ENCODE results near the gene HSD3B7.
A peak's percentile ranks its signal among the peaks of the same experiment; 100 is the strongest.

Gene HSD3B7

GRCh38 chr16:30967795-30968194 lies 17.2 kb upstream of the HSD3B7 start:
- DNase-seq (ENCODE audit: insufficient read length, low spot score) = no peak
- TF ChIP-seq CTCF (IDR thresholded peaks at IDR 0.05; ENCODE audit: insufficient read depth, missing control alignments) = no peak
- FAIRE-seq = no peak

DNA sequence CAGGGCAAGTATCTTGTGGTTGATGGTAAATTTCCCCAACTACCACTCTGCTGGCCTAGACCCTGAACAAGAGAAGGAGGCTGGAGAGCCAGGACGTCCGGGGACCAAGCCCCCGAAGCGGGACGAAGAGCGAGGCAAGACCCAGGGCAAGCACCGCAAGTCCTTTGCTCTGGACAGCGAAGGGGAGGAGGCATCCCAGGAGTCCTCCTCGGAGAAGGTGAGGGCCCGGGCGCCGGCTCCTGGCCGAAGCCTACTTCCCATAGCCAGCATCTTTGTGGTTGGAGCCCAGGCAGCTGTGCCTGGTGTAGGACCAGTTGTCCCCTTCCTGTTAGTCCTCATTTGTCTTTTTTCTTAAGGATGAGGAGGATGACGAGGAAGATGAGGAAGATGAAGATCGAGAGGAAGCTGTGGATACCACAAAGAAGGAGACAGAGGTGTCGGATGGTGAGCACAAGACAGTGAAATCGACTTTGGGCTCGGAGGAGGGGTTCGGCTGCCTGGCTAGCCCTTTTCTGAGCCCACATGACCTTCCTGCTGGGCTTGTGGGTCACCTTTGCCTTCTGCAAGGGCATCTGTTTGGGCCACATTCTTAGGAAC lies 15.7 kb upstream of the HSD3B7 start:
- no peak for FAIRE-seq
- no peak for DNase-seq (ENCODE audit: insufficient read length, low spot score)
- TF ChIP-seq CTCF (IDR thresholded peaks at IDR 0.05; ENCODE audit: insufficient read depth, missing control alignments) = no peak

- FAIRE-seq = no peak
- DNase-seq (ENCODE audit: insufficient read length, low spot score) = no peak
- TF ChIP-seq CTCF (IDR thresholded peaks at IDR 0.05; ENCODE audit: insufficient read depth, missing control alignments) = no peak
These were observed 13.7 kb upstream of the HSD3B7 start for GRCh38 chr16:30971298-30971697.

- DNase-seq (ENCODE audit: insufficient read length, low spot score) (no peak), FAIRE-seq (no peak)
- no peak for TF ChIP-seq CTCF (IDR thresholded peaks at IDR 0.05; ENCODE audit: insufficient read depth, missing control alignments)
These were observed 12.1 kb upstream of the HSD3B7 start for GRCh38 chr16:30972872-30973271.

DNA sequence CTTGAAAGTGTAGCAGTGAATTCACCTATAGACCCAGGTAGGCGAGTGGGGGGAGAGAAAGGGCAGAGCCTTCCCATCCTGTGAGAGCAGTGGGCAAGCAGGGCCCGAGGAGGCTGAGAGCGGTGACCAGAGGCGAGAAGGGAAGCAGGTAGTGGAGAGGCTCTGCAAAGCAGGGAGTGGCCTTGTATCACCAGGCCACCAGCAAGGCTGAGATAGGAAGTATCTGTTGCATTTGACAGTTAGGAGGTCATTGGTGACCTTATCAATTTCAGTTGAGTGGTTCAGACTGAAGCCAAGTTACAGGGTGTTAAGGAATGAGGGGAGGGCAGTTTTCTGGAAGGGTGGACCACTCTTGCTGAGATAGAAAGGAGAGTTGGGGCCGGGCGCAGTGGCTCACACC lies 10.7 kb upstream of the HSD3B7 start:
- TF ChIP-seq CTCF (IDR thresholded peaks at IDR 0.05; ENCODE audit: insufficient read depth, missing control alignments) = no peak
- no peak for DNase-seq (ENCODE audit: insufficient read length, low spot score)
- no peak for FAIRE-seq

DNA sequence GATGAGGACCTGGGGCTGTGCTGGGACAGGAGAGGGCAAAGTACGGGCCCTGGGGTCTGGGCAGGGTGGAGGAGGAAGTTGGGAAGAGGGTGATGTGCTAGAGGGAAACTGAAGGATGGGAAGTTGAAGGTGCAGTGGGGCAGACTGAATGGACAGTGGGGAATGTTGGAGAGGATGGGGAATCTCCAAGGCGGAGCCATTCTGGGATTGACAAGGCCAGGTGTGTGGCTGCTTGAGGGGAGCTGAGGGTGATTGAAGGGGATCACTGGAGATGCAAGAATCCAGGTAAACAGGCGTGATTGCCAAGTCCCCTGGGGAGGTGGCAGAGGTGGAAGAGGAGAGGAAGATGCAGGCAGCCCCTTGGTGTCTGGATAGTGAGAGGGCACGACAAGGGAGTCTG lies 8.5 kb upstream of the HSD3B7 start:
- FAIRE-seq (no peak), DNase-seq (ENCODE audit: insufficient read length, low spot score) (no peak)
- TF ChIP-seq CTCF (IDR thresholded peaks at IDR 0.05; ENCODE audit: insufficient read depth, missing control alignments) = no peak

DNA sequence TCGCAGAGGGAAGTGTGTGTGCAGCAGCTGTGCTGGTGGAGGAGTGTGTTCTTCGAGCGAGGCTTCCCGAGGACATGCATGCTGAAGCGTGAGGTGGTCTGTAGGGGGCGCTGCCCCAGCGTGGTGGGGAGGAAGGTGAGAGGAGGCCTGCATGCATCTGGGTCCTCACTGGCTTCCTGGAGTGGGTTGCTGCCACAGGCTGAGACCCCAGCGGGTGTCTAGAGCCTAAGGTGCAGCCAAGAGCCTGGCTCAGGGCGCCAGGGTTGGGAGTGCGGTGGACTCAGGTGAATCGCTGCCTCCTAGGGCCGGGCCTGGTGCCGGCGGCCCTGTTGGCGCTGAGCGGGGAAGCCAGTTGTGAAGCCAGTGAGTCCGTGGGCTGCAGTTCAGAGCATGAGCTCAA lies 7.5 kb upstream of the HSD3B7 start:
- no peak for FAIRE-seq
- peak; percentile 25 for TF ChIP-seq CTCF (IDR thresholded peaks at IDR 0.05; ENCODE audit: insufficient read depth, missing control alignments)
- no peak for DNase-seq (ENCODE audit: insufficient read length, low spot score)

Data from D721Med (cell line).